Central memory CD8-positive, alpha-beta T cell (primary cell): ENCODE data around the gene KCNN3.
"Not testable (repeated sequence)": the region's sequence is repeated elsewhere in the genome, so short reads cannot be mapped to it uniquely, and the experiment has no call there.

ENCODE experiments used
- ATAC-seq: fragments of 150-1000 bp; cut with Tn5 transposase; replicated peaks from 2 replicates; pipeline ENCODE4 v1.10.0; 2022; ENCODE audit warnings: mild to moderate bottlenecking, moderate FRiP score, moderate number of reproducible peaks; ENCODE audit not compliant: poor library complexity, severe bottlenecking; ENCODE audit errors: extremely low read depth
- DNase-seq, 2 donors: peaks; one replicate each; pipeline ENCODE4 v3.0.0; 2021; ENCODE audit warnings: low spot score in 2 of 2
- H3K27ac Mint-ChIP-seq: one replicate; pipeline ENCODE4 v1.8.0; 2022; ENCODE audit warnings: low read depth, mild to moderate bottlenecking, moderate library complexity, mixed read lengths
- H3K27me3 Mint-ChIP-seq: one replicate; pipeline ENCODE4 v1.8.0; 2022; ENCODE audit warnings: mixed read lengths
- H3K36me3 Mint-ChIP-seq: one replicate; pipeline ENCODE4 v1.8.0; 2022; ENCODE audit warnings: mild to moderate bottlenecking, moderate library complexity, mixed read lengths; ENCODE audit not compliant: insufficient read depth
- H3K4me1 Mint-ChIP-seq: one replicate; pipeline ENCODE4 v1.8.0; 2022; ENCODE audit warnings: mixed read lengths
- H3K4me3 Mint-ChIP-seq: one replicate; pipeline ENCODE4 v1.8.0; 2022; ENCODE audit warnings: mild to moderate bottlenecking, moderate library complexity, mixed read lengths
- H3K9me3 Mint-ChIP-seq: one replicate; pipeline ENCODE4 v1.8.0; 2022; ENCODE audit warnings: mixed read lengths

KCNN3 gene

DNA sequence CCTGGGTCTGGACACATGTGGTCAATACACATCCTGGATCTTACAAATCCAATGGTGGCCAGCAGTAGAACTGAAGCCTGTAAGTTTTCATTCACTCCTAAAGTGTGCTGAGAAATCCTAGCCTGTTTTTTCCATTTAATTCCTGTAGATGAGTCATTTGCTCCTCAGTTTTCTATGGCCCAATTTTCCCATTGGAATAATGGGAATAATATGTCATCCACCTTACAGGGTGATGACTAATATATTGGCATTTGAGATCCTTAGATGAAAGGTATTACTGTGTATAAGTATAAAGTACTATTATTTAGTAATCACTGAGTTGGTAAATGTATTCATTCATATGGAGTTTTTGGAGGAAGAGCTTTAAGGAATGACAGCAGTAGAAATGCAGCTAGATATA is 172.4 kb downstream of the KCNN3 start:
- no peaks in the 10 kb centered on the region for H3K4me1 Mint-ChIP-seq
- no peak for DNase-seq
- no peak overlapping the region for H3K4me3 Mint-ChIP-seq
- no peaks in the 10 kb centered on the region for H3K36me3 Mint-ChIP-seq
- H3K27me3 Mint-ChIP-seq, result peaks cover 33% of the 10 kb centered on the region
- ATAC-seq, result no peak
- H3K27ac Mint-ChIP-seq, result no peak overlapping the region
- no peaks in the 10 kb centered on the region for H3K9me3 Mint-ChIP-seq

DNA sequence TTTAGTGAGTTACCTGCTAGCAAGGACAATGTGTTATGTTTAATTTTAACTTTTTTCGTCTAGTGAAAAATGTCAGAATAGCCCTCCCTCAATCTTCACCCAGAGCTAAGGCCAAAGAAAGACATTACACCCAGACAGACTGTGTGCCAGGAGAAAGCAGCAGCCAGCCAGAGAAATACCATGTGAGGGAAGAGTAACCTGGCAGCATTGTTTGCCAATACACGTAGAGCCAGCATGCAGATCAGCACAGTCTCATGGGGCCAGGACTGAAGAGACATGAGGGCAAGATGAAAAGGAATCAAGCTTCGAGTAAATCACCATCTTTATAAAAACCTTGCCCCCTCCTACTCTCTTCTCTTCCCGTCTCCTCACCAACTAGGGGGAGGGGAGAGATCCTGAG is 173.6 kb downstream of the KCNN3 start:
- Mint-ChIP-seq H3K27me3 (peaks cover 38% of the 10 kb centered on the region), H3K36me3 (no peaks in the 10 kb centered on the region), H3K9me3 (no peaks in the 10 kb centered on the region), H3K27ac (no peak overlapping the region), H3K4me3 (no peak overlapping the region), H3K4me1 (no peaks in the 10 kb centered on the region)
- DNase-seq (no peak), ATAC-seq (no peak)

DNA sequence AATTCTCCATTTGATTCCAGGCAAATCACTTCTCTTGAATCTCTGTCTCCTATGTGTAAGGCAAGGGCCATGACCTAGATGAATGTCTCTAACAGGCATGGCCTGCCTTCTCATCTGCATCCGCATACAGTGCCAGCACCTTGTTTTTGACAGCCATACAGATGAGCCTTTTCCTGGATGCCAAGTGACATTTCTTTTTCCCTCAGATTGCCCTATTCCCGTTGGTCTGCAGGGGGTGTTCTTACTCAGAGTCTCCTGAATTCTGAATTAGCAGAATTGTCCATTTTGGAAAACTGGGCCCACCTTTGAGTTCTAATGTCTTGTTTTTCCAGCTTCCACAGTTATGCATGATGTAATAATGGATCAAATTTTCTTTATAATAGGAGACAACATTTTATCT is 174.1 kb downstream of the KCNN3 start:
- DNase-seq (no peak), ATAC-seq (no peak)
- Mint-ChIP-seq H3K4me3 (no peak overlapping the region), H3K27ac (no peak overlapping the region), H3K27me3 (peaks cover 38% of the 10 kb centered on the region), H3K4me1 (no peaks in the 10 kb centered on the region), H3K36me3 (no peaks in the 10 kb centered on the region), H3K9me3 (no peaks in the 10 kb centered on the region)

DNA sequence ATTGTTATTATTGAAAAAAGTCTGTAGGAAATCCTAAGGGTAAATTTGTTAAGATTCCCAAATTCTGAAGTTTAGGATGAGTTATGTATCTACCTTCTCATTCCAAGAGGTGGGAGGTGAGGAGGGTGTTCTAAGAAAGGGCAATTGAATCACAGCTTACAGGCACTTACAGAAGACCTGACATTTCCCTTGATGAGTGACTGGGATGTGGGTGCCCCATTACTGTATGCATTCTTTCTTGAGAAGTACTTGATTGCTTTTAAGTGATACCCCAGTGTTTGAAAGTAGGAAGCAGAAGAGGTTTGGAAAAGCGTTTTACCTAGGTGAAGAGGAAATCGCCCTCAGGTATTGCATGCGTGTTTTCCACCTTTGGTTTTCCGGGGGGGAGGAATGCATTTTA is 175.1 kb downstream of the KCNN3 start:
- no peak for DNase-seq
- no peak for ATAC-seq
- H3K27me3 Mint-ChIP-seq, result peaks cover 38% of the 10 kb centered on the region
- H3K4me1 Mint-ChIP-seq, result no peaks in the 10 kb centered on the region
- H3K9me3 Mint-ChIP-seq, result no peaks in the 10 kb centered on the region
- H3K36me3 Mint-ChIP-seq, result no peaks in the 10 kb centered on the region
- no peak overlapping the region for H3K4me3 Mint-ChIP-seq
- no peak overlapping the region for H3K27ac Mint-ChIP-seq

DNA sequence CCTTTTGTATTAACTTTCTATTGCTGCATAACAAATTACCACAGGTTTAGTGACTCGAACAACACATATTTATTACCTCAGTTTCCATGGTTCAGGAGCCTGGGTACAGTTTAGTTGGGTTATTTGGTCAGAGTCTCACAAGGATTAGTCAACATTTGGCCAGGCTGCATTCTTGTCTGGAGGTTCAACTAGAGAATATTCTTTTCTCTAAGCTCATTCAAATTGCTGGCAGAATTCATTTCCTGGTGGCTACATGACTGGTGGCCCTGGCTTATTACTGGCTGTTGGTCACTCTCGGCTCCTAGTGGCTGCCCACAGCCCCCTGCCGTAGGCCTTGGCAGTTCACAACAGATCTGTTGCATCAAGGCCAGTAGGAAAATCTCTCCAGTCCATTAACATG is 181.0 kb downstream of the KCNN3 start:
- Mint-ChIP-seq H3K27me3 (peaks cover 18% of the 10 kb centered on the region), H3K9me3 (no peaks in the 10 kb centered on the region), H3K4me3 (no peak overlapping the region), H3K36me3 (no peaks in the 10 kb centered on the region), H3K4me1 (no peaks in the 10 kb centered on the region), H3K27ac (no peak overlapping the region)
- no peak for DNase-seq
- no peak for ATAC-seq

DNA sequence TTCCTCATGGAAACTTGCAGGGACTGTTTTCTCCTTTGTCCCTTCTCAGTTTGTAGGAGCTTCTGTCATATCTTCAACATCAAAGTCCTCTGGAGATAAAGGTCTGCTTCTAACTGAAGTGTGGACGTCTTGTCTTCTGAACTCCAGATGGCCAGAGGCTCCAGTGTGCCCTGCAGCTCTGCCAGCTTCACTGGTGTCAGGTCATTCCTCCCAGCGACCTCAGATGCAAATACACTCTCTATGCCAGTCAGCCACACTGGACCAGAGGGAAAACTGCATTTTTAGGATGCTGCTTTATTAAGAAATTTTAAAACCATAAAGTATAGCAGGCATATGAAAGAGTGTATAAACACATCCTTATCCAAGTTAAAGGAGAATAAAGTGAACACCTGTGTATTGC is 183.6 kb downstream of the KCNN3 start:
- Mint-ChIP-seq H3K4me1 (no peaks in the 10 kb centered on the region), H3K4me3 (no peak overlapping the region), H3K9me3 (no peaks in the 10 kb centered on the region), H3K27me3 (peaks cover 24% of the 10 kb centered on the region), H3K27ac (no peak overlapping the region), H3K36me3 (peaks cover 2% of the 10 kb centered on the region)
- DNase-seq (no peak), ATAC-seq (no peak)

DNA sequence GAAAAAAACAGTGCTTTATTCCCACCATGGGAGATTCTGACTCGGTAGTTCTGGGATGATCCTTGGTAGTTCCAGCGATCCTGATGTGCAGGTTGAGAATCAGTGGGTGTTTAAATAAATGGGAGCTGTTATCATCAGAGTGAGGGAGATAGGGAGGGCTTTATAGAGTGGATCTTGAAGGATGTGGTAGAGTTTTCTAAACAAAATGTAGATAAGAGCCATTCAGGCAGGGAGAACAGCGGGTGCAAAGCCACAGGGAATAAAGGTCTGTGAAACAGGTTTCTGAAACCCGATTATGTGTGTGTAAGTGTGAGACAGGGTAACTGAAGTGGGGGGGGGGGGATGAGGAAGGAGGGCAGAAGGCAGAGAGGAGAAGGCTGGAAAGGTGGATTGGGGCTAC is 186.3 kb downstream of the KCNN3 start:
- Mint-ChIP-seq H3K4me1 (no peaks in the 10 kb centered on the region), H3K36me3 (peaks cover 2% of the 10 kb centered on the region), H3K27ac (no peak overlapping the region), H3K9me3 (no peaks in the 10 kb centered on the region), H3K4me3 (no peak overlapping the region), H3K27me3 (peaks cover 24% of the 10 kb centered on the region)
- no peak for DNase-seq
- ATAC-seq, result no peak

DNA sequence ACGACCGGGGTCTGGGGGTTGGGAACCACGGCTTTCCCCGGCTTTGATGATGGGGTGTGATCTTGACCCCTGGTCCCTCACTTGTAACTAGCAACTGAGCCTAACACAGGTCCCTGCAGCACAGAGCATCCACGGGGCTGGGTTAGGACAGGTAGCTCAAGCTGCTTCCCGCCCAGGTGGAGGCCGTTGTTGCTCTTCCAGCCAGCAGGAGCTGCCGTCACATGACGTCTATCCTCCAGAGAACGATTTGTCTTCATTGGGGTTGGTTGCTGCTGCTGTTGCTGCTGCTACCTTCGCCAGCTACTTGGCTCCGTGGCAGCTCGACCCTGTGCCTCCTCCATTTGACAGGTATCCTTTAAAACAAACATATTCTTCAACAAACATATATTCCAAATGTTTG is 187.8 kb downstream of the KCNN3 start:
- peaks cover 2% of the 10 kb centered on the region for H3K36me3 Mint-ChIP-seq
- ATAC-seq, result no peak
- no peaks in the 10 kb centered on the region for H3K9me3 Mint-ChIP-seq
- H3K27ac Mint-ChIP-seq, result no peak overlapping the region
- no peaks in the 10 kb centered on the region for H3K4me1 Mint-ChIP-seq
- H3K4me3 Mint-ChIP-seq, result no peak overlapping the region
- H3K27me3 Mint-ChIP-seq, result peaks cover 24% of the 10 kb centered on the region
- no peak for DNase-seq

DNA sequence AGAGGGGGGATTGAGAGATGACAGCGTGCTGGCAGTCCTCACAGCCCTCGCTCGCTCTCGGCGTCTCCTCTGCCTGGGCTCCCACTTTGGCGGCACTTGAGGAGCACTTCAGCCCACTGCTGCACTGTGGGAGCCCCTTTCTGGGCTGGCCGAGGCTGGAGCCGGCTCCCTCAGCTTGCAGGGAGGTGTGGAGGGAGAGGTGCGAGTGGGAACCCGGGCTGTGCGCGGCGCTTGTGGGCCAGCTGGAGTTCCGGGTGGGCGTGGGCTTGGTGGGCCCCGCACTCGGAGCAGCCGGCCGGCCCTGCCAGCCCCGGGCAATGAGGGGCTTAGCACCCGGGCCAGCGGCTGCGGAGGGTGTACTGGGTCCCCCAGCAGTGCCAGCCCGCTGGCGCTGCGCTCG is 192.2 kb downstream of the KCNN3 start:
- not testable (repeated sequence) for H3K27ac Mint-ChIP-seq, H3K4me3 Mint-ChIP-seq, ATAC-seq, H3K9me3 Mint-ChIP-seq, H3K36me3 Mint-ChIP-seq, H3K4me1 Mint-ChIP-seq, DNase-seq
- peaks cover 12% of the 10 kb centered on the region for H3K27me3 Mint-ChIP-seq

DNA sequence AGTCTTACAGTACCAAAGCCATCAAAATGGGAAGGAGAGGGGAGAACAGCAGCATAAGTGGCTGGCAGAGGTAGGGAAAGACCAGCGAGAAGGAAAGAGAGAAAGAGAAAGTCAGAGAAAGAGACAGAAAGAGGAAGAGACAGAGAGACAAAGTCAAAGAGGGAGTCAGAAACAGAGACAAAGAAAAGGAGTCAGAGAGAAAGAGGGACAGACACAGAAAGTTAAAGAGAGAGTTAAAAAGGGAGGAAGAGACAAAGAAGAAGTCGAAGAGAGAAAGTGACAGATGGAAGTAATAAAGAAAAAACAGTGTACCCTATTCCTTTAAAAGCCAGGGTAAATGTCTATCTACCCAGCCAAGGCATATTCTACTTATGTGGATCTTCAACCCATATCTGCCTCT is 193.2 kb downstream of the KCNN3 start:
- not testable (repeated sequence) for H3K27me3 Mint-ChIP-seq, DNase-seq, H3K36me3 Mint-ChIP-seq, H3K9me3 Mint-ChIP-seq, ATAC-seq, H3K4me1 Mint-ChIP-seq, H3K4me3 Mint-ChIP-seq, H3K27ac Mint-ChIP-seq

DNA sequence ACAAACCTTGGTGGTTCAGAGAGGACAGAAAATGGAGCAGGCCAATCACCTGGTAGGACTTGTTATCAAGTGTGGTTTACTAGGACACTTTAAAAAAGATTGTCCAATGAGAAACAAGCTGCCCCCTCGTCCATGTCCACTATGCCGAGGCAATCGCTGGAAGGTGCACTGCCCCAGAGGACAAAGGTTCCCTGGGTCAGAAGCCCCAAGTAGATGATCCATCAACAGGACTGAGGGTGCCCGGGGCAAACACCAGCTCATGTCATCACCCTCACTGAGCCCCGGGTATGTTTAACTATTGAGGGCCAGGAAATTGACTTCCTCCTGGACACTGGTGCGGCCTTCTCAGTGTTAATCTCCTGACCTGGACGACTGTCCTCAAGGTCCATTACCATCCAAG is 195.6 kb downstream of the KCNN3 start:
- DNase-seq, H3K27ac Mint-ChIP-seq: not testable (repeated sequence)

DNA sequence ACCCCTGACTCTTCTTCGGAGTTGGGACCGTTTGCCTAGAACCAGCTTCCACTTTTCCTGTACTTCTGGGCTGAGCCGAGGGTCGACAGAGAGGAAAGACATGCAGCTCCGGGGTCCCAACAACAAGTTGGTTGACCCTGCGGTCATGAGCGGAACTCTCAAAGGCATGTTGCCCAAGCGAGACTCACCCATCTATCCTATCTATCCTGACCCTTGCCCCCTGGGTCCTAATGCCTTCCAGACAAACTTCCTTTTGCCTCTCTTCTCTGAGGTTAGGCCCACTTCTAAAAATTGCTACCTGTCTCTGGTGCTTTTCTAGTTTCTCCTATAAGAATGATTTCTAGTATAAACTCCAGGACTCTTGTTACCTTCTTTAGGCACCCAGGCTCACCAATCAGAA is 197.8 kb downstream of the KCNN3 start:
- not testable (repeated sequence) for DNase-seq, H3K27me3 Mint-ChIP-seq, H3K27ac Mint-ChIP-seq, H3K9me3 Mint-ChIP-seq, H3K36me3 Mint-ChIP-seq, H3K4me1 Mint-ChIP-seq, ATAC-seq, H3K4me3 Mint-ChIP-seq

More for the DNA sequence above, 195.6 kb downstream of the KCNN3 start:
- H3K27me3 Mint-ChIP-seq, ATAC-seq, H3K9me3 Mint-ChIP-seq, H3K4me1 Mint-ChIP-seq, H3K36me3 Mint-ChIP-seq, H3K4me3 Mint-ChIP-seq: not testable (repeated sequence)

DNA sequence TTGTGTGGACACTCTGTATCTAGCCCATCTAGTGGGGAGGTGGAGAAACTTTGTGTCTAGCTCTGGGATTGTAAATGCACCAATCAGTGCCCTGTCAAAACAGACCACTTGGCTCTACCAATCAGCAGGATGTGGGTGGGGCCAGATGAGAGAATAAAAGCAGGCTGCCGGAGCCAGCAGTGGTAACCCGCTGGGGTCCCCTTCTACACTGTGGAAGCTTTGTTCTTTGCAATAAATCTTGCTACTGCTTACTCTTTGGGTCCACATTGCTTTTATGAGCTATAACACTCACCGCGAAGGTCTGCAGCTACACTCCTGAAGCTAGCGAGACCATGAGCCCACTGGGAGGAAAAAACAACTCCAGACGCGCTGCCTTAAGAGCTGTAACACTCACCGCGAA is 198.7 kb downstream of the KCNN3 start:
- not testable (repeated sequence) for H3K27me3 Mint-ChIP-seq, H3K36me3 Mint-ChIP-seq, ATAC-seq, H3K4me3 Mint-ChIP-seq, H3K27ac Mint-ChIP-seq, DNase-seq, H3K9me3 Mint-ChIP-seq, H3K4me1 Mint-ChIP-seq
